ENCODE data around the gene PIP4K2C. TPM values are rescaled to one million over a fixed set of nuclear protein-coding genes. Genes with fewer than 3 reads are reported as not detected.
A peak's percentile ranks its signal among the peaks of the same experiment; 100 is the strongest.
"Not testable (repeated sequence)": the region's sequence is repeated elsewhere in the genome, so short reads cannot be mapped to it uniquely, and the experiment has no call there.

PIP4K2C gene
- total RNA-seq, 4 donors from 2014 or later = 22.7 to 30.7 (median 29.0) TPM

DNA sequence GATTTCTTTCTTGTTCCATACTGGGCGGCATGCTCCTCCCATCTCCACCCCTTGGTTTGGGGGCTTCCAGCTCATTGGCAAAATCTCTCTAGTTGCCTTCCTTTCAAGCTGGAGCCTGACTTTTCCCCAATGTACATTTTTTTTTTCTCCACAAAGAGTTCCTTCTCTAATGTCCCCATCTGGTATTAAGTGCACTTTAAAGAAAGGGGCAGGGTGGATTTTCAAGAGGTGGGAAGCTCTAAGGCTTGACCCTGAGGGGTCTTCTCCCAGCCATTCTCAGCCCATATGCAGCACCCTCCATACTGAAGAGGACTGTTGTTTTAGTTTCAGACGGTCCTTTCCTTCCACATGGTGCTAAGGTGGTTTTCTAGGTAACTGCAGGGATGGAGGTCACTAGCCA is 5.8 kb upstream of the PIP4K2C start:
- TF ChIP-seq POLR2A (IDR thresholded peaks at IDR 0.05; ENCODE audit: low read depth) (no peak), EP300 (IDR thresholded peaks at IDR 0.05) (no peak), POLR2AphosphoS5 (IDR thresholded peaks at IDR 0.05) (no peak)
- TF ChIP-seq, protein P1, sequence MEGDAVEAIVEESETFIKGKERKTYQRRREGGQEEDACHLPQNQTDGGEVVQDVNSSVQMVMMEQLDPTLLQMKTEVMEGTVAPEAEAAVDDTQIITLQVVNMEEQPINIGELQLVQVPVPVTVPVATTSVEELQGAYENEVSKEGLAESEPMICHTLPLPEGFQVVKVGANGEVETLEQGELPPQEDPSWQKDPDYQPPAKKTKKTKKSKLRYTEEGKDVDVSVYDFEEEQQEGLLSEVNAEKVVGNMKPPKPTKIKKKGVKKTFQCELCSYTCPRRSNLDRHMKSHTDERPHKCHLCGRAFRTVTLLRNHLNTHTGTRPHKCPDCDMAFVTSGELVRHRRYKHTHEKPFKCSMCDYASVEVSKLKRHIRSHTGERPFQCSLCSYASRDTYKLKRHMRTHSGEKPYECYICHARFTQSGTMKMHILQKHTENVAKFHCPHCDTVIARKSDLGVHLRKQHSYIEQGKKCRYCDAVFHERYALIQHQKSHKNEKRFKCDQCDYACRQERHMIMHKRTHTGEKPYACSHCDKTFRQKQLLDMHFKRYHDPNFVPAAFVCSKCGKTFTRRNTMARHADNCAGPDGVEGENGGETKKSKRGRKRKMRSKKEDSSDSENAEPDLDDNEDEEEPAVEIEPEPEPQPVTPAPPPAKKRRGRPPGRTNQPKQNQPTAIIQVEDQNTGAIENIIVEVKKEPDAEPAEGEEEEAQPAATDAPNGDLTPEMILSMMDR (IDR thresholded peaks at IDR 0.05) = no peak
- H3K36me3 ChIP-seq = peaks cover 0 to 10% (median 4%) of the 10 kb centered on the region in 4 donors
- no peaks in the 10 kb centered on the region for H3K9me3 ChIP-seq
- WGBS = 96% methylated on average over 2 of the region's 2 CpGs
- H3K4me3 ChIP-seq = no peak overlapping the region
- intact Hi-C loops (cut with DNase I) = no loop called here
- no peak overlapping the region for H3K27ac ChIP-seq (replicated peaks in 1 of 4)
- DNase-seq (ENCODE audit: extremely low spot score) = no peak
- H3K27me3 ChIP-seq = peaks cover 0 to 6% (median 0%) of the 10 kb centered on the region in 4 donors
- peaks cover 0 to 9% (median 3%) of the 10 kb centered on the region in 4 donors for H3K4me1 ChIP-seq

DNA sequence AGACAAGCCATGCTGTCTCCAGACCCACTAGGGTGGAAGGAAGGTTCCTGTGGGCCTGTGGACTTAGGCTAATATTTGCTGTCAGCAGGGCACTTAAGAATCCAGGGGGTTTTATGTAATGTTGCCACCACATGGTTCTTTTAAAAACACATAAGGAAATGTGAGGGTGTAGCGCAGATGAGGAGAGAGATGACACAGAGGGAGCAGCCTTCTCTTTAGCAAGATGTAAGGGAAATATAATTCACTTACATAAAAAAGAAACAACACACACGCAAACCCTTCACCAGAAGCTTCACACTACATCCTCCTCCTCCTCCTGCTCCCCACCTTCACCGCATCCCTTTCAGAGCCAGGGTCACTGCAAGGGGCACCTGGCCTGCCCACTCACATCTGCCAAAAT is 4.9 kb upstream of the PIP4K2C start:
- peaks cover 7 to 17% (median 10%) of the 10 kb centered on the region in 4 donors for H3K4me1 ChIP-seq
- no peaks in the 10 kb centered on the region for H3K9me3 ChIP-seq
- H3K27me3 ChIP-seq = peaks cover 0 to 6% (median 0%) of the 10 kb centered on the region in 4 donors
- peaks cover 0 to 10% (median 4%) of the 10 kb centered on the region in 4 donors for H3K36me3 ChIP-seq
- no peak for DNase-seq (ENCODE audit: extremely low spot score)
- TF ChIP-seq EP300 (IDR thresholded peaks at IDR 0.05) = no peak
- WGBS = 90% methylated on average over 3 of the region's 3 CpGs
- intact Hi-C loops (cut with DNase I) = no loop called here
- no peak overlapping the region for H3K27ac ChIP-seq (replicated peaks in 1 of 4)
- no peak overlapping the region for H3K4me3 ChIP-seq

DNA sequence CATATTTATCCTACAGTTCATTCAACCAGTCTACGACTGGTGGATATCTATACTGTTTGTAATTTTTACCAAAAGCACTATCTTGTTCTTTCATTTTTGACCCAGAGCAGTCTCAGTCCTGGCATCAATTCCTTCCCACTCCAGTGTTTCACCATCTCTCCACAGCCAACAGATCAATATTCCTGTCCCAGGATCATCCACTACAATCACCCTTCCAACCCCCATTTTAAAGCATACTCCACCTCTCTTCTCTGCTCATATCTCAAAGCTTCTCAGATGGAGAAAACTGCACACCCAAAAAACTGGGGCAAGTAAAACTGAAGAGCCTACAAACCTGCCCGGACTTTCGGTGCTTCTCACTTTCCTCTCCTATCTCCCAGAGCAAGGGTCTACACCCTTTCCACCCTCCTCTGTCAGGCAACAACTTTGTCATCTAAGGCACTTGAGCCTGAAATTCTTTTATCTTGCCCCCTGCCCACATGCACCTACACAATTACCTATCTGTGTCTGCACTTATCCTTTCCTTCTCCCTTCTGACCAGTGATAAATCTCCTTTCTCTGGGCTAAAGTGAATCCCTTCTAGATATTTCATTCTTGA is 4.1 kb upstream of the PIP4K2C start:
- no peaks in the 10 kb centered on the region for H3K9me3 ChIP-seq
- 88% methylated on average over 3 of the region's 3 CpGs for WGBS
- no peak overlapping the region for H3K27ac ChIP-seq (replicated peaks in 1 of 4)
- no peak overlapping the region for H3K4me3 ChIP-seq
- DNase-seq (ENCODE audit: extremely low spot score) = no peak
- H3K27me3 ChIP-seq = peaks cover 0 to 6% (median 0%) of the 10 kb centered on the region in 4 donors
- TF ChIP-seq POLR2AphosphoS5 (IDR thresholded peaks at IDR 0.05) (no peak), EP300 (IDR thresholded peaks at IDR 0.05) (no peak), POLR2A (IDR thresholded peaks at IDR 0.05; ENCODE audit: low read depth) (no peak)
- TF ChIP-seq, protein P1 (IDR thresholded peaks at IDR 0.05) = no peak
- intact Hi-C loops (cut with DNase I) = no loop called here
- peaks cover 7 to 21% (median 15%) of the 10 kb centered on the region in 4 donors for H3K4me1 ChIP-seq
- H3K36me3 ChIP-seq = peaks cover 0 to 2% (median under 1%) of the 10 kb centered on the region in 4 donors

DNA sequence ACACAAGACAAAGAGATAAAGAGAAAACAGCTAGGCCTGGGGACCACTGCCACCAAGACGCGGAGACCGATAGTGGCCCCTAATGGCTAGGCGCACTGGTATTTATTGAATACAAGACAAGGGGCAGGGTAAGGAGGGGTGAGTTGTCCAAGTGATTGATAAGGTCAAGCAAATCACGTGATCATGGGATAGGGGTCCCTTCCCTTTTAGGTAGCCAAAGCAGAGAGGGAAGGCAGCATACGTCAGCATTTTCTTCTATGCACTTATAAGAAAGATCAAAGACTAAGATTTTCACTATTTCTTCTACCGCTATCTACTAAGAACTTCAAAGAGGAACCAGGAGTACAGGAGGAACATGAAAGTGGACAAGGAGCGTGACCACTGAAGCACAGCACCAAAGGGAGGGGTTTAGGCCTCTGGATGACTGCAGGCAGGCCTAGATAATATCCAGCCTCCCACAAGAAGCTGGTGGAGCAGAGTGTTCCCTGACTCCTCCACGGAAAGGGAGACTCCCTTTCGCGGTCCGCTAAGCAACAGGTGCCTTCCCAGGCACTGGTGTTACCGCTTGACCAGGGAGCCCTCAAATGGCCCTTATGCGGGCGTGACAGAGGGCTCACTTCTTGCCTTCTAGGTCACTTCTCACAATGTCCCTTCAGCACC is 1.9 kb upstream of the PIP4K2C start:
- DNase-seq (ENCODE audit: extremely low spot score); H3K27me3 ChIP-seq; H3K27ac ChIP-seq (replicated peaks in 1 of 4); H3K9me3 ChIP-seq; intact Hi-C loops (cut with DNase I); H3K36me3 ChIP-seq; H3K4me3 ChIP-seq: not testable (repeated sequence)
- WGBS = 95% methylated on average over 15 of the region's 15 CpGs
- peaks cover 7 to 34% (median 25%) of the 10 kb centered on the region in 4 donors for H3K4me1 ChIP-seq

DNA sequence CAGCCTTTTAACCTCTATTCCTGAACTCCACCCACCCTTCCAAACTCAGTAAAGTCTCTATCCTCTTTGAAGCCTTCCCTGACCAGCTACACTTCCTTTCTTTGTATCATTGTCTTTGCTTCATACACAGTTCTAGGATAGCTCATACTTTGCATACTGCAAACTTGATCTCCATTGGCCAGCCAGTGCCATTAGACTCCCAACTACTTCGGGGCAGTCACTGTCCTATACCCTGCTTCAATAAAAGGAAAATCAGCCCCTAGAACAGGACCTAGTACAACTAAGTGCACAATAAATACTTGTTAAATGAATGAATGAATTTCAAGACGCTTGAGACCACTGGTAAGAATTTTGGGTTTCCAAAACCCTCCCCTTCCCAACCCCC is 521 bp upstream of the PIP4K2C start:
- Histone ChIP-seq H3K9me3 (no peaks in the 10 kb centered on the region), H3K36me3 (peaks cover 6 to 18% (median 8%) of the 10 kb centered on the region in 4 donors), H3K4me3 (peak overlapping the region; percentile 69 to 95 (median 77)), H3K27me3 (peaks cover 0 to 6% (median 0%) of the 10 kb centered on the region in 4 donors), H3K27ac (replicated peaks in 1 of 4) (peak overlapping the region; percentile 72 to 84 (median 81)), H3K4me1 (peaks cover 7 to 34% (median 25%) of the 10 kb centered on the region in 4 donors)
- no peak for DNase-seq (ENCODE audit: extremely low spot score)
- no peak for TF ChIP-seq EP300 (IDR thresholded peaks at IDR 0.05)
- TF ChIP-seq POLR2A (IDR thresholded peaks at IDR 0.05; ENCODE audit: low read depth) = no peak
- TF ChIP-seq, protein P1 (IDR thresholded peaks at IDR 0.05) = no peak
- TF ChIP-seq POLR2AphosphoS5 (IDR thresholded peaks at IDR 0.05) = no peak
- intact Hi-C loops (cut with DNase I) = no loop called here
- WGBS = 26% methylated on average over 2 of the region's 2 CpGs

Measured in esophagus muscularis mucosa (tissue), 4 donors.